Duodenal mucosa (tissue), 2 donors: ENCODE data around the gene PPARG.

ENCODE experiments used
- H3K27ac ChIP-seq: one replicate; pipeline ENCODE4 v1.7.0; 2013; ENCODE audit warnings: low read depth, low read length
- H3K27me3 ChIP-seq, 2 donors: one replicate each; pipeline ENCODE4 v1.7.0; 2013; ENCODE audit warnings: low read length in 2 of 2, control low read depth in 1 of 2; ENCODE audit not compliant: insufficient read depth in 2 of 2, control insufficient read depth in 1 of 2
- H3K36me3 ChIP-seq, 2 donors: one replicate each; pipeline ENCODE4 v1.7.0; 2013; ENCODE audit warnings: low read length in 2 of 2, control low read depth in 1 of 2; ENCODE audit not compliant: insufficient read depth in 2 of 2, control insufficient read depth in 1 of 2
- H3K4me1 ChIP-seq, 2 donors: one replicate each; pipeline ENCODE4 v1.7.0; 2013; ENCODE audit warnings: low read length in 2 of 2, control low read depth in 1 of 2; ENCODE audit not compliant: insufficient read depth in 2 of 2, control insufficient read depth in 1 of 2
- H3K4me3 ChIP-seq, 2 donors: one replicate each; pipeline ENCODE4 v1.7.0; 2013; ENCODE audit warnings: low read length in 2 of 2, low read depth in 1 of 2
- H3K9ac ChIP-seq, 2 donors: one replicate each; pipeline ENCODE4 v1.7.0; 2013; ENCODE audit warnings: low read length in 2 of 2, low read depth in 1 of 2
- H3K9me3 ChIP-seq, 2 donors: one replicate each; pipeline ENCODE4 v1.7.0; 2013; ENCODE audit warnings: low read length in 2 of 2, control low read depth in 1 of 2; ENCODE audit not compliant: control insufficient read depth in 1 of 2

Gene PPARG

DNA sequence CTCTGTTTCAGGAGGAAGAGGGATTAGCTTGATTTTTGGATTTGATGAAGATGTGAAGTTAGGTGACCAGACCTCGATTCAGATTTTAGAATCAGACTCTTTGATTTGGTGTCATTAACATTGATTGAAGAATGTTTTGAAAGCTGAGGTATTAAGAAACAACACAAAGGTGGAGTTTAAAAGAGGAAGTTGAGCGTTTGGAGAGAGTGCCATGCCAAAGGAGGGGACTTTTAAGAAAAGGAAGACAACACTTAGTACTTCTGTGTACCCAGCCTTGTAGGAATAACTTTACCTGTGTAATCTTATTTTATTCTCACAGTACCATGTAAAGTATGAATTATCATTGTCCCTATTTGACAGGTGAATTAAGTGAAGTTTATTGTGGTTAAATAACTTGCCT lies 34.4 kb downstream of the PPARG start:
- no peaks in the 10 kb centered on the region for H3K9me3 ChIP-seq
- H3K27ac ChIP-seq, result no peak overlapping the region
- H3K9ac ChIP-seq, result no peak overlapping the region
- no peaks in the 10 kb centered on the region for H3K36me3 ChIP-seq
- H3K27me3 ChIP-seq, result no peaks in the 10 kb centered on the region
- H3K4me1 ChIP-seq, result no peaks in the 10 kb centered on the region
- H3K4me3 ChIP-seq, result no peak overlapping the region

- H3K27me3 ChIP-seq, result no peaks in the 10 kb centered on the region
- no peaks in the 10 kb centered on the region for H3K36me3 ChIP-seq
- no peak overlapping the region for H3K27ac ChIP-seq
- no peak overlapping the region for H3K4me3 ChIP-seq
- H3K9me3 ChIP-seq, result no peaks in the 10 kb centered on the region
- no peak overlapping the region for H3K9ac ChIP-seq
- no peaks in the 10 kb centered on the region for H3K4me1 ChIP-seq
These were observed 37.0 kb downstream of the PPARG start for GRCh38 chr3:12325586-12326515.

GRCh38 chr3:12327021-12327420 lies 38.2 kb downstream of the PPARG start:
- no peak overlapping the region for H3K4me3 ChIP-seq
- H3K9ac ChIP-seq, result no peak overlapping the region
- no peaks in the 10 kb centered on the region for H3K27me3 ChIP-seq
- H3K4me1 ChIP-seq, result no peaks in the 10 kb centered on the region
- H3K27ac ChIP-seq, result no peak overlapping the region
- no peaks in the 10 kb centered on the region for H3K9me3 ChIP-seq
- H3K36me3 ChIP-seq, result no peaks in the 10 kb centered on the region

DNA sequence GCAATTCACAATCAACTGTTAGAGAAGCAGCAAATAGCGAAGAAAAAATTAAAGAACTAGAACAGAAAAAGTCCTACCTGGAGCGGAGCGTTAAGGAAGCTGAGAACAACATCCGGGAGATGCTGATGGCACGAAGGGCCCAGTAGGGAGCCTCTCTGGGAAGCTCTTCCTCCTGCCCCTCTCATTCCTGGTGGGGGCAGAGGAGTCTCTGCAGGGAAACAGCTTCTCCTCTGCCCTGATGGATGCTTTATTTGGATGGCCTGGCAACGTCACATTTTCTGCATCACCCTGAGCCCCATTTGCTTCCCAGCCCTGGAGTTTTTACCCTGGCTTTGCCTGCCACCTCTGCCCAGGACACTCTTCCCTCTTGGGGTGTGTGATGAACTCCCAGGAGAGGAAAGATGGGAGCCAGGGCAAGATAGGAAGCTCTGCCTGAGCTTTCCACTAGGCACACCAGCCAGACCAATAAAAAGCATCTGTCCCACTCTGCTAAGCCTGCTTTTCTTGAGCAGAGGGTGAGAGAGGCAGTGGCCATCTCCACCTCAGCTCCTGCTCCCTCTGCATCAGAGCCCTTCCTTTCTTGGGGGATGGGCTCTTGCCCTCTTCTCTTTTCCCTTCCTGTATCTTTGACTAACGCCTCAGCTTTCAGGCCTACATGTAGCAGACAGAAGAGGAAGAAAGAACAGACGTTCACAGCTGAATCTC lies 39.4 kb downstream of the PPARG start:
- no peak overlapping the region for H3K4me3 ChIP-seq
- no peak overlapping the region for H3K27ac ChIP-seq
- no peaks in the 10 kb centered on the region for H3K9me3 ChIP-seq

GRCh38 chr3:12328837-12329462 lies 40.1 kb downstream of the PPARG start:
- Histone ChIP-seq H3K27ac (no peak overlapping the region), H3K36me3 (no peaks in the 10 kb centered on the region), H3K9me3 (no peaks in the 10 kb centered on the region), H3K4me1 (no peaks in the 10 kb centered on the region), H3K27me3 (no peaks in the 10 kb centered on the region), H3K9ac (no peak overlapping the region), H3K4me3 (no peak overlapping the region)

More for the DNA sequence above, 39.4 kb downstream of the PPARG start:
- H3K9ac ChIP-seq, result no peak overlapping the region
- no peaks in the 10 kb centered on the region for H3K27me3 ChIP-seq
- H3K4me1 ChIP-seq, result no peaks in the 10 kb centered on the region
- H3K36me3 ChIP-seq, result no peaks in the 10 kb centered on the region

DNA sequence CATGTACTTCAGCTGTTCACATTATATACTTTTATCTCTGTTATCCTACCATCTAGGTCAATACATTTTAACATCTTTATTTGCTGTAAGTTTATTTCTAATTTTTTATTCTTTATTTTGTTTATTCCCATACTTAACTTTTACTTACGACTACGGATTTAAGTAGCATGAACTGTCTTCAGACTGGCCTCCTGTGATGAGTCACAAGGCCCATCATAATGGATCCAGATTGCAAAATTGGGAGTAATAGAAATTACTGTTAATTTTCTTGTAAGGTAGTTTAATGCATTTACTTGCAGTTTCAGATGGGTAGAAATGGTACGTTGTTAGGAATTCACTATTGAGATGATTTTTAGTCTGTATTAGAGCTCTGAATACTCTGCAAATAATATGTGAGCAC lies 45.9 kb downstream of the PPARG start:
- H3K27me3 ChIP-seq, result no peaks in the 10 kb centered on the region
- no peak overlapping the region for H3K27ac ChIP-seq
- no peak overlapping the region for H3K9ac ChIP-seq
- H3K4me3 ChIP-seq, result no peak overlapping the region
- no peaks in the 10 kb centered on the region for H3K9me3 ChIP-seq
- no peaks in the 10 kb centered on the region for H3K4me1 ChIP-seq
- no peaks in the 10 kb centered on the region for H3K36me3 ChIP-seq

GRCh38 chr3:12335421-12335820 lies 46.6 kb downstream of the PPARG start:
- H3K27me3 ChIP-seq, result no peaks in the 10 kb centered on the region
- no peaks in the 10 kb centered on the region for H3K36me3 ChIP-seq
- H3K4me3 ChIP-seq, result no peak overlapping the region
- H3K27ac ChIP-seq, result no peak overlapping the region
- no peak overlapping the region for H3K9ac ChIP-seq
- H3K9me3 ChIP-seq, result no peaks in the 10 kb centered on the region
- H3K4me1 ChIP-seq, result no peaks in the 10 kb centered on the region

GRCh38 chr3:12336099-12336498 lies 47.2 kb downstream of the PPARG start:
- no peak overlapping the region for H3K27ac ChIP-seq
- H3K27me3 ChIP-seq, result no peaks in the 10 kb centered on the region
- no peak overlapping the region for H3K4me3 ChIP-seq
- H3K4me1 ChIP-seq, result no peaks in the 10 kb centered on the region
- no peaks in the 10 kb centered on the region for H3K9me3 ChIP-seq
- no peaks in the 10 kb centered on the region for H3K36me3 ChIP-seq
- no peak overlapping the region for H3K9ac ChIP-seq

DNA sequence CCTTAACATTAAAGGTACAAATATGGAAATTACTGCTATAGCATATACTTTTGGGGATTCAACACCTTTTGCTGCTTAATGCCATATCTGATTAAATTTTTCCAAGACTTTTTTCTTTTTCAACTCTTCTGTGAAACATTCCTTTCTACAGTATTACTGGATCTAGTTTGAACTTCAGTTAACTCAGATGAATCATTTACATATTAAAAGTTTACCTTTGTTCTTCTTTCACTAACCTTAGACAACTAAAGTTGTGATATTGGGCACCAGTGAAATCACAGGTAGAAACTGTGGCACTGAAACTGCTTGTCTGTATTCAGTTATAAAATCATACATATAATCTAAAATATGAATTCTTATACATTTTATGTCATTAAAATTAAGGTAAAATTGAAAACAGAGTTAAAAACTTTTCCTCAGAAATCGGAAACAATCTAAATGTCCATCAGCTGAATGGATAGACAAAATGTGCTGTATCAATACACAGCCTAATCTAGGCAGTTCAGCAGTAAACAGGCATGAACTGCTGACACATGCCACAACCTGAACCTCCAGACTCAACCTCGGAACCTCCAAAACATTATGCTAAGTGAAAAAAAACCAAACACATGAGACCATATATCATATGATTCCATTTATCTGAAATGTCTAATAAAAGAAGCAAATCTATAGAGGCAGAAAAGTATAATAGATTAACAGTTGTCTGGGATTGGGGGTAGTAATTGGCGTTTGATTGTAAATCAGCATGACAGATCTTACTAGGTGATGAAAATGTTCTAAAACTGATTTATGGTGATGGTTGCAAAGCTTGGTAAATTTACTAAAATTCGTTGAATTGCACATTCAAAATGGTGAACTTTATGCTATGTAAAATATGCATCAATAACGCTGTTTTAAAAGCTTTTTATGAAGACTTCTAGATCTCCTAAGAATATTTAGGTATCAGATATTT lies 50.0 kb downstream of the PPARG start:
- H3K4me3 ChIP-seq, result no peak overlapping the region
- no peaks in the 10 kb centered on the region for H3K9me3 ChIP-seq
- H3K27me3 ChIP-seq, result no peaks in the 10 kb centered on the region

More for the DNA sequence above, 50.0 kb downstream of the PPARG start:
- no peaks in the 10 kb centered on the region for H3K4me1 ChIP-seq
- no peaks in the 10 kb centered on the region for H3K36me3 ChIP-seq
- H3K9ac ChIP-seq, result no peak overlapping the region
- no peak overlapping the region for H3K27ac ChIP-seq
